Stimulated activated naive B cell treated with anti-CD40 and anti-IgM and Interleukin-4, amounts not matched to agents 10 μg/mL and 1 μg/mL and 100 μg/mL, for 72 hours (primary cell): ENCODE results near the gene GRB10.

Experiments used
- ATAC-seq, 2 donors: fragments of 150-1000 bp; cut with Tn5 transposase; replicated peaks; 2 replicates each; pipeline ENCODE4 v1.10.0; 2021; ENCODE audit warnings: moderate library complexity in 1 of 2
- DNase-seq: peaks from one replicate; pipeline ENCODE4 v3.0.0; 2021
- H3K27ac Mint-ChIP-seq: one replicate; pipeline ENCODE4 v1.8.0; 2022; ENCODE audit warnings: mild to moderate bottlenecking, mixed read lengths
- H3K27me3 Mint-ChIP-seq, 2 donors: one replicate each; pipeline ENCODE4 v1.8.0; 2022; ENCODE audit warnings: mixed read lengths in 2 of 2
- H3K36me3 Mint-ChIP-seq, 2 donors: one replicate each; pipeline ENCODE4 v1.8.0; 2022; ENCODE audit warnings: mixed read lengths in 2 of 2, mild to moderate bottlenecking in 1 of 2
- H3K4me1 Mint-ChIP-seq, 2 donors: one replicate each; pipeline ENCODE4 v1.8.0; 2022; ENCODE audit warnings: mixed read lengths in 2 of 2, mild to moderate bottlenecking in 1 of 2
- H3K4me3 Mint-ChIP-seq, 2 donors: one replicate each; pipeline ENCODE4 v1.8.0; 2022; ENCODE audit warnings: mild to moderate bottlenecking in 2 of 2, mixed read lengths in 2 of 2, moderate library complexity in 1 of 2
- H3K9me3 Mint-ChIP-seq, 2 donors: one replicate each; pipeline ENCODE4 v1.8.0; 2022; ENCODE audit warnings: mixed read lengths in 2 of 2, mild to moderate bottlenecking in 1 of 2

GRB10 gene

GRCh38 chr7:50685135-50686065 is 97.3 kb downstream of the GRB10 start:
- Mint-ChIP-seq H3K36me3 (no peaks in the 10 kb centered on the region), H3K27ac (no peak overlapping the region), H3K9me3 (no peaks in the 10 kb centered on the region), H3K4me1 (peaks cover 3 to 14% of the 10 kb centered on the region in 2 donors), H3K4me3 (no peak overlapping the region), H3K27me3 (peaks cover 0 to 10% of the 10 kb centered on the region in 2 donors)
- no peak for ATAC-seq
- DNase-seq, result no peak

DNA sequence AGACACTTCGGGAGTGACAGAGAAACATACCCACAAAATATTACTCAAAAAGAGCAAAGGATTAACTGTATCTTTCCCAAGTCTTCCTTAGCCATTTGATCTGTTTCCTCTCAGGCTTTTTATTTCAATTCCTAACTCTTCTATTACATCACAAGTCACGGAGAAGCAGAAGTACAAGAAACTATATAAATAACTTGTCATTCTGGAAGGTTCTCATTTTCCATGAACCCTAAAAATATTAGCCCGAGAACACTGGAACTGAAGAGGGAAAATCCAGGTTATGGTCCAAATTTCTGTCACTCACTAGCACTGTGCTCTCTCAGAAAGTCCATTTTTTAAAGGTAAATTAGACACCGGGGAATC is 98.0 kb downstream of the GRB10 start:
- H3K9me3 Mint-ChIP-seq, result no peaks in the 10 kb centered on the region
- no peak overlapping the region for H3K27ac Mint-ChIP-seq
- no peak for ATAC-seq
- no peaks in the 10 kb centered on the region for H3K36me3 Mint-ChIP-seq
- peaks cover 3 to 14% of the 10 kb centered on the region in 2 donors for H3K4me1 Mint-ChIP-seq
- no peak overlapping the region for H3K4me3 Mint-ChIP-seq
- H3K27me3 Mint-ChIP-seq, result peaks cover 0 to 10% of the 10 kb centered on the region in 2 donors
- no peak for DNase-seq

- Mint-ChIP-seq H3K27ac (no peak overlapping the region), H3K27me3 (peaks cover 0 to 10% of the 10 kb centered on the region in 2 donors), H3K4me1 (peaks cover 3 to 14% of the 10 kb centered on the region in 2 donors), H3K4me3 (no peak overlapping the region), H3K9me3 (no peaks in the 10 kb centered on the region), H3K36me3 (no peaks in the 10 kb centered on the region)
- no peak for ATAC-seq
- DNase-seq, result no peak
Observed at GRCh38 chr7:50684011-50684712, 98.5 kb downstream of the GRB10 start.

DNA sequence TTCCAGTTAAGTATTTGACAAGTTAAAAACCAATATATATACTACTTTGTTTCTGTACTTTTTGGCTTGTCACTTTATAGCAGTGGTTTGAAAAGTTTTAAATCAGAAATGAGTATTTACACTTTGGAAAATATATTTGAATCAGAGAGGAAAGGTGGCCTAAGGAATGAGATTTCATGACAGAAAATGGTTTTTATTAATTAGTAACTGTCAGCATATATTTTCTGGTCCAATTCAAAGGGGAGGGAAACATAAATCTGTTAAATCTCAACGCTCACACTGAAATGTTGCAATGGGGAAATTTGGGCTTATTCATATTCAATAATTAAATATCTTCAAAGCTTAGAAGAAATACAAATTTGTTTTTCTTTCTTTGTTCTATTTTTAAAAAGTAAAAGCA is 100.1 kb downstream of the GRB10 start:
- no peak for DNase-seq
- Mint-ChIP-seq H3K9me3 (no peaks in the 10 kb centered on the region), H3K27ac (no peak overlapping the region), H3K27me3 (peaks cover 0 to 8% of the 10 kb centered on the region in 2 donors), H3K4me1 (peaks cover 3 to 14% of the 10 kb centered on the region in 2 donors), H3K4me3 (no peak overlapping the region), H3K36me3 (no peaks in the 10 kb centered on the region)
- ATAC-seq, result no peak

- no peaks in the 10 kb centered on the region for H3K36me3 Mint-ChIP-seq
Observed at GRCh38 chr7:50682079-50682478, 100.6 kb downstream of the GRB10 start.

DNA sequence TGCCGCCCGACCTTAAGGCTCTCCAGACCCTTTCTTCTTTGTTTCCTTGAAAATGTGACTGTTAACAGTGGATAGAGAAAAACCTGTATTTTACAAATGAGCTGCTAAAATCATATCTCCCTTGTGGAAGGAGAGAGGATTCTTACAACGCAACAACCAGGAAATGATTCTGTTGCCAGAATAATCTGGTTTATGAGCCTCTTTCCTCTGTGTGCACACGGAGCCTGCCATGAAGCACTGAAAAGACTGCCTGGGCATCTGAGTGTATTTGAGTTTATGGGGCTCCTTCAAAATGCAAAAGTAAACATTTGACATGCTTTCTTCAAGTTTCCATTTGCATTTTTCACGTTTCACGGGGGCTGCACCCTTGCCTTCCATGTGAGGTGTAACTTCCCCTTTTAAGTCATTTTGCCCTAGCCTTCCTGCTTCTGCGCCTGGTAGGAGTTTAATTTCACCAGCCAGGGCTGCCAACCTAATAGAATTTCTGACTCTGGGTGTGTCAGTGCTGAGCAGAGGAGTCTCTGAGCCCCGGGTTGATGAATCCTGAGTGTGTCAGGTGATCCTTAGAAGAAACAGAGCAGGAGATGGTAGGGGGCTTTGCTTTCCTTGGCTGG is 101.2 kb downstream of the GRB10 start:
- DNase-seq, result no peak

More at GRCh38 chr7:50682079-50682478, 100.6 kb downstream of the GRB10 start:
- no peak for ATAC-seq
- no peak for DNase-seq
- Mint-ChIP-seq H3K27ac (peak overlapping the region; percentile 43), H3K4me3 (peak overlapping the region in 1 of 2 donors; percentile 20), H3K27me3 (peaks cover 0 to 4% of the 10 kb centered on the region in 2 donors), H3K4me1 (peaks cover 3 to 14% of the 10 kb centered on the region in 2 donors), H3K9me3 (no peaks in the 10 kb centered on the region)

DNA sequence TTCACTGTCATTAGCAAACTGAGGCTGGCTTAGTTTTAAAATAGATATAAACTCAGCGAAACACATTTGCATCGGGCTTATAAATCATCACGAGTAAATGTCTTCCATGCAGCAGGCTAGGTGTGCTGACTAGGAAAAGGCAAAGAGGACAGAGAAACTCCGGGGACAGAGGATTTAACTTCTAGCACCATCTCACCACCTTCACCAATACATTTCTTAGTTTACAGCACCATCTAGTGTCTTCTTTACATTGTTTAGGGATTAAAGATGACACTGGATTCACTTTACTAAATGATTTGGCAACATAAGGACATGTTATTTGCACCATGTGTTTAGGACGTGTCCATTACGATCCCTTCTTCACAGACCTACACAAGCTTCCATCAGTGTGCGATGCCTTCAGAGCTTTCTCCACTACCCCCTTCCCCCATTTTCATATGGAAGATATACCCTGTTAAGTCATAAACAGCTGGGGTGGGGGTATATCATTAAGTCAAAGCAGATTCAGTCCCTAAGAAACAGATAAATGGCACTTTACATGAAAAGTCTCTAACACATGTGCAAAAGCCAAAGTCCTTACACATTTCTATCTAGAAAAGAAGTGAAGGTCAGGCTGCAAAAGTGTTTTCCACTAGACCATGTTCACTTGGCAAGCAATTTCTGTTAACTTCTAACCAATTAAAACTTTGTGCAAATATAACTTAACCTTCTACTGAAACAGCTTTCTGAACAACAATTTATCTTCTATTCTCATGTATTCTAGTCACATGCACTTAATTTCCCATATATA is 103.3 kb downstream of the GRB10 start:
- peaks cover 3 to 14% of the 10 kb centered on the region in 2 donors for H3K4me1 Mint-ChIP-seq
- H3K4me3 Mint-ChIP-seq, result no peak overlapping the region
- DNase-seq, result no peak
- H3K27ac Mint-ChIP-seq, result no peak overlapping the region
- H3K9me3 Mint-ChIP-seq, result no peaks in the 10 kb centered on the region
- no peaks in the 10 kb centered on the region for H3K36me3 Mint-ChIP-seq
- peaks cover 0 to 4% of the 10 kb centered on the region in 2 donors for H3K27me3 Mint-ChIP-seq
- peak; percentile 81 to 89 for ATAC-seq

More for the DNA sequence above, 101.2 kb downstream of the GRB10 start:
- peak; percentile 78 to 79 for ATAC-seq
- H3K4me1 Mint-ChIP-seq, result peaks cover 3 to 14% of the 10 kb centered on the region in 2 donors
- peaks cover 0 to 4% of the 10 kb centered on the region in 2 donors for H3K27me3 Mint-ChIP-seq
- H3K9me3 Mint-ChIP-seq, result no peaks in the 10 kb centered on the region
- no peaks in the 10 kb centered on the region for H3K36me3 Mint-ChIP-seq
- H3K27ac Mint-ChIP-seq, result peak overlapping the region; percentile 43
- H3K4me3 Mint-ChIP-seq, result peak overlapping the region in 1 of 2 donors; percentile 20

DNA sequence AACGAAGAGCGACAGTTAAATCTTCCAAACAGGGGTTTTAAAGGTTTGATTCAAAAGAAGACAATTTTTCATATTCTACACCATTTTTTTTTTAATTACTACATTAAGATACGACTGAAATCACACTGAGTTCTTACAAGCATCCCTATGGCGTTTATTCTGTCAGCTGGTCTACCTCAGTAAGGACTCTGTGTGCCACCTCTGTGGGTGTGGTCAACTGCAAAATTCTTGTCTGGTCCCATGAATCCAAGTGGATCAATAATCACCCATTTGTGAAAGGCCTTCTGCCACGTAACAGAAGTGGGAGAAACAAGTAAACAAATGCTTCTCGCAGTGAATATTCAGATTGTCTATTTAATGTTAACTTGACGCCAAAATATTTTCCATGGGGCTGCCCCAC is 104.1 kb downstream of the GRB10 start:
- no peak for ATAC-seq
- Mint-ChIP-seq H3K4me1 (peaks cover 3 to 14% of the 10 kb centered on the region in 2 donors), H3K36me3 (no peaks in the 10 kb centered on the region), H3K27me3 (peaks cover 0 to 6% of the 10 kb centered on the region in 2 donors), H3K4me3 (no peak overlapping the region), H3K27ac (no peak overlapping the region), H3K9me3 (no peaks in the 10 kb centered on the region)
- DNase-seq, result no peak

DNA sequence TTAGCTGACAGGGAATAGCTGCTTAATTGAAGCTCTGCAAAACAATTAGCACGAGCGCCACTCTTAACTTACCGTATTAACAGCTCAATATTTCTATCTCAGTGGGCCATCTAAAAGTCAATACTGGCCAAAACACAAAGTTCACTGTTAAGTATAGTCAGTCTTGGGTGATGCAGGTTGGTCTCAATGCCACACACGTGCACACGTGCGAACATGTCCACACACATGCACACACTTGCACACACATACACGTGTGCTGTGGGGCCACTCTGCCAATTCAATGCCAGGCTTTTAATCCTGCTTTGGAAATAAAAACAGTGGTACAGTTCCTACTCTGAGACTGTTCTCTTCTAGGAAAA is 105.1 kb downstream of the GRB10 start:
- H3K36me3 Mint-ChIP-seq, result no peaks in the 10 kb centered on the region
- H3K27ac Mint-ChIP-seq, result no peak overlapping the region
- H3K9me3 Mint-ChIP-seq, result no peaks in the 10 kb centered on the region
- ATAC-seq (no peak), DNase-seq (no peak)
- H3K4me3 Mint-ChIP-seq, result no peak overlapping the region
- peaks cover 0 to 6% of the 10 kb centered on the region in 2 donors for H3K27me3 Mint-ChIP-seq
- H3K4me1 Mint-ChIP-seq, result peaks cover 3 to 14% of the 10 kb centered on the region in 2 donors

GRCh38 chr7:50676740-50677637 is 105.7 kb downstream of the GRB10 start:
- no peaks in the 10 kb centered on the region for H3K9me3 Mint-ChIP-seq
- DNase-seq, result no peak
- no peak overlapping the region for H3K27ac Mint-ChIP-seq
- H3K27me3 Mint-ChIP-seq, result peaks cover 0 to 6% of the 10 kb centered on the region in 2 donors
- ATAC-seq, result no peak
- H3K36me3 Mint-ChIP-seq, result no peaks in the 10 kb centered on the region
- H3K4me1 Mint-ChIP-seq, result peaks cover 3 to 13% of the 10 kb centered on the region in 2 donors
- H3K4me3 Mint-ChIP-seq, result no peak overlapping the region

DNA sequence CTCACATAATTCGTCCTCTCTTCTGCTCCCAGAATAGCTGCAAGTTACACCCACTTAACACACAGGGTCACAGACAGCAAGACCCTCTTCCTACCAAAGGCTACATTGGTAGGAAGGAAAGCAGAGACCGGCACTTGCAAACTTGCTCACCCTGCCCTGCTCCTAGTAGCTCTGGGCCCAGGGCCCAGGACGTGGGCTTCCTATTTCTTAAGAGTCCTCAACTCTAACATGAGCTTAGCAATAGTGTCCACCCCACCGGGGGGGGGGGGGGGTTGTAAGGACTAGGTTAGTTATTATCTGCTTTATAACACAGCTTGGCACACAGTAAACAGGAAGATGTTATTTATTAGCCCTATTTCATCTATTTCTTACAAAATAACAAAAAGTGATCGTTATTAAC is 106.6 kb downstream of the GRB10 start:
- ATAC-seq, result no peak
- no peak for DNase-seq
- no peaks in the 10 kb centered on the region for H3K9me3 Mint-ChIP-seq
- no peaks in the 10 kb centered on the region for H3K36me3 Mint-ChIP-seq
- peaks cover 0 to 8% of the 10 kb centered on the region in 2 donors for H3K27me3 Mint-ChIP-seq
- no peak overlapping the region for H3K27ac Mint-ChIP-seq
- peaks cover 0 to 4% of the 10 kb centered on the region in 2 donors for H3K4me1 Mint-ChIP-seq
- no peak overlapping the region for H3K4me3 Mint-ChIP-seq

- Mint-ChIP-seq H3K4me1 (no peaks in the 10 kb centered on the region), H3K9me3 (no peaks in the 10 kb centered on the region), H3K27me3 (peaks cover 0 to 11% of the 10 kb centered on the region in 2 donors), H3K36me3 (no peaks in the 10 kb centered on the region), H3K4me3 (no peak overlapping the region), H3K27ac (no peak overlapping the region)
- DNase-seq (no peak), ATAC-seq (no peak)
Observed at GRCh38 chr7:50674896-50675835, 107.5 kb downstream of the GRB10 start.
